SW 1271 (cell line): ENCODE results near the gene GOLT1A.

Experiments used
- DNase-seq, 2 experiments: peaks; one replicate each; lab custom pipeline; 2025; lab: John Stamatoyannopoulos, UW

Gene GOLT1A

GRCh38 chr1:204155881-204156280 lies 57.9 kb downstream of the GOLT1A start:
- no peak for DNase-seq

- DNase-seq = no peak
Measured at GRCh38 chr1:204154568-204155255, 59.1 kb downstream of the GOLT1A start.

GRCh38 chr1:204153667-204154066 lies 60.1 kb downstream of the GOLT1A start:
- DNase-seq = no peak

- no peak for DNase-seq
Measured at GRCh38 chr1:204152310-204153044, 61.3 kb downstream of the GOLT1A start.

- DNase-seq = peak in 1 of 2 experiments; percentile 37
Measured at GRCh38 chr1:204151552-204152309, 62.1 kb downstream of the GOLT1A start, which contains the start of gene ETNK2. ETNK2 (minus strand) TSS chr1:204152044; CDS start chr1:204151852, 192 bp downstream.

GRCh38 chr1:204150702-204151551 lies 62.9 kb downstream of the GOLT1A start:
- no peak for DNase-seq

- DNase-seq = no peak
Measured at GRCh38 chr1:204149635-204150565, 63.9 kb downstream of the GOLT1A start.

- no peak for DNase-seq
Measured at GRCh38 chr1:204149107-204149506, 64.7 kb downstream of the GOLT1A start.
